GM12875 (cell line): Measurements from ENCODE around the gene LTBP4.

Experiments
- H3K4me3 ChIP-seq: one replicate; pipeline ENCODE4 v1.5.1; 2011; ENCODE audit warnings: low read depth, low read length, control low read depth
- TF ChIP-seq, protein P1 (sequence below): IDR thresholded peaks from 2 replicates; pipeline ENCODE4 v1.5.1; 2011; ENCODE audit warnings: low read depth, mild to moderate bottlenecking, control low read depth, inconsistent platforms, low read length, moderate library complexity, borderline replicate concordance; ENCODE audit not compliant: insufficient read depth

LTBP4 gene

DNA sequence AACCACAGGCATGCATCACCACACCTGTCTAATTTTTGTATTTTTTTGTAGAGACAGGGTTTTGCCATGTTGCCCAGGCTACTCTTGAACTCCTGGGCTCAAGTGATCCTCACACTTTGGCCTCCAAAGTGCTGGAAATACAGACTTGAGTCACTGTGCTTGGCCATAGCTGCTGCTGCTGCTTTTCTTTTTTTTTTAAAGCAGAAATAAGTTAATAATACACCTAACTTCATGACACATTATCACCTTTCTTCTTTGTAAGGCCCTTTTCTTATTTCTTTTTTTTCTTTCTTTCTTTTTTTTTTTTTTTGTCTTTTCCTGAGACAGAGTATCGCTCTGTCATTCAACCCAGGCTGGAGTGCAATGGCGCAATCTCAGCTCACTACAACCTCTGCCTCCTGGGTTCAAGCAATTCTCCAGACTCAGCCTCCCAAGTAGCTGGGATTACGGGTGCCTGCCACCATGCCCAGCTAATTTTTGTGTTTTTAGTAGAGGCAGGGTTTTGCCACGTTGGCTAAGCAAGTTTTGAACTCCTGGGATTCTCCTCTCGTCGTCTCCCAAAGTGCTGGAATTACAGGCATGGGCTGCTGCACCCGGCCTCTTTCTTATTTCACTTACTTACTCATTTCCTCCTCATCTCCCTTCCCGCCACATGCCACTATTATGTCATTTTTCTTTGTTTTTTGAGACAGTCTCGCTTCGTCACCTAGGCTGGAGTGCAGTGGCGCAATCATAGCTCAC is 15.8 kb upstream of the LTBP4 start:
- TF ChIP-seq, protein P1, sequence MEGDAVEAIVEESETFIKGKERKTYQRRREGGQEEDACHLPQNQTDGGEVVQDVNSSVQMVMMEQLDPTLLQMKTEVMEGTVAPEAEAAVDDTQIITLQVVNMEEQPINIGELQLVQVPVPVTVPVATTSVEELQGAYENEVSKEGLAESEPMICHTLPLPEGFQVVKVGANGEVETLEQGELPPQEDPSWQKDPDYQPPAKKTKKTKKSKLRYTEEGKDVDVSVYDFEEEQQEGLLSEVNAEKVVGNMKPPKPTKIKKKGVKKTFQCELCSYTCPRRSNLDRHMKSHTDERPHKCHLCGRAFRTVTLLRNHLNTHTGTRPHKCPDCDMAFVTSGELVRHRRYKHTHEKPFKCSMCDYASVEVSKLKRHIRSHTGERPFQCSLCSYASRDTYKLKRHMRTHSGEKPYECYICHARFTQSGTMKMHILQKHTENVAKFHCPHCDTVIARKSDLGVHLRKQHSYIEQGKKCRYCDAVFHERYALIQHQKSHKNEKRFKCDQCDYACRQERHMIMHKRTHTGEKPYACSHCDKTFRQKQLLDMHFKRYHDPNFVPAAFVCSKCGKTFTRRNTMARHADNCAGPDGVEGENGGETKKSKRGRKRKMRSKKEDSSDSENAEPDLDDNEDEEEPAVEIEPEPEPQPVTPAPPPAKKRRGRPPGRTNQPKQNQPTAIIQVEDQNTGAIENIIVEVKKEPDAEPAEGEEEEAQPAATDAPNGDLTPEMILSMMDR = no peak
- no peak overlapping the region for H3K4me3 ChIP-seq

GRCh38 chr19:40585982-40586422 is 15.2 kb upstream of the LTBP4 start:
- no peak overlapping the region for H3K4me3 ChIP-seq
- TF ChIP-seq, protein P1 = no peak

DNA sequence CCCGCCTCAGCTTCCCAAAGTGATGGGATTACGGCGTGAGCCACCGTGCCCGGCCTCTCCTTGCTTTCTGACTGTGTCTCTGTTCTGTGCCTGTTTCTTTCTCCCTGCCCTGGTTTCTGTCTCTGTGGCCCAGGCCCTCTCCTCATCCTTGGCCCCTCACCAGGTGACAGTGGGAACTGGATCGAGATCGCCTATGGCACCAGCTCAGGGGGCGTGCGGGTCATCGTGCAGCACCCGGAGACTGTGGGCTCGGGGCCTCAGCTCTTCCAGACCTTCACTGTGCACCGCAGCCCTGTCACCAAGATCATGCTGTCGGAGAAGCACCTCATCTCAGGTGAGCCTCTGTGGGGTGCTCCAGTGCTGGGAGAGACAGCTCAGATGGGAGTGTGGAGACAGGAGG is 14.6 kb upstream of the LTBP4 start:
- no peak overlapping the region for H3K4me3 ChIP-seq
- TF ChIP-seq, protein P1 = no peak

DNA sequence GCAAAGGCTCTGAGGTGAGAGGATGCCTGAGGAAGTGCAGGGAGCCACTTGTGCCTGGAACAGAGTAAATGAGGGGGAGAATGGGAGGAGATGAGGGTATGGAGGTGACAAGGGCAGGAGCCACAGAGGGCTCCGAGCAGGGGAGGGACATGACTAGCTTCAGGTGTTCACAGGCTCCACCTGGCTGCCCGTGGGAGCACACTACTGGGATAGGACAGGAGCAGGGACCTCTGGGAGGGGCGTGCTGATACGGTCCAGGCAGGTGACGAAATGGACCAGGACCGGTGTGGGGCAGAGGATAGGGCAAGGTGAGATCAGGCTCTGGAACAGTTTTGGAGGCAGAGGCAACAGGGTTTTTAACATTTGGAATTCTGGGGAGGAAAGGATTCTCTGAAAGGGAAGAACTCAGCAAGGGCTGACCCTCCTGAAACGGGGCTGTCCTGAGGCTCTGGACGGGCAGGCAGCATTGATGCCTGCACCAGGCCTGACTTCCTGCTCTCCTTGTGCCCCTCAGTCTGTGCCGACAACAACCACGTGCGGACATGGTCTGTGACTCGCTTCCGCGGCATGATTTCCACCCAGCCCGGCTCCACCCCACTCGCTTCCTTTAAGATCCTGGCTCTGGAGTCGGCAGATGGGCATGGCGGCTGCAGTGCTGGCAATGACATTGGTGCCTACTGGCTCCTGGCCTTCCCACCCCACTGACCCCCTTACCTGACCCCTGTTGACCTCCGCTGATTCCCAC is 12.9 kb upstream of the LTBP4 start:
- H3K4me3 ChIP-seq = no peak overlapping the region
- TF ChIP-seq, protein P1 = no peak

DNA sequence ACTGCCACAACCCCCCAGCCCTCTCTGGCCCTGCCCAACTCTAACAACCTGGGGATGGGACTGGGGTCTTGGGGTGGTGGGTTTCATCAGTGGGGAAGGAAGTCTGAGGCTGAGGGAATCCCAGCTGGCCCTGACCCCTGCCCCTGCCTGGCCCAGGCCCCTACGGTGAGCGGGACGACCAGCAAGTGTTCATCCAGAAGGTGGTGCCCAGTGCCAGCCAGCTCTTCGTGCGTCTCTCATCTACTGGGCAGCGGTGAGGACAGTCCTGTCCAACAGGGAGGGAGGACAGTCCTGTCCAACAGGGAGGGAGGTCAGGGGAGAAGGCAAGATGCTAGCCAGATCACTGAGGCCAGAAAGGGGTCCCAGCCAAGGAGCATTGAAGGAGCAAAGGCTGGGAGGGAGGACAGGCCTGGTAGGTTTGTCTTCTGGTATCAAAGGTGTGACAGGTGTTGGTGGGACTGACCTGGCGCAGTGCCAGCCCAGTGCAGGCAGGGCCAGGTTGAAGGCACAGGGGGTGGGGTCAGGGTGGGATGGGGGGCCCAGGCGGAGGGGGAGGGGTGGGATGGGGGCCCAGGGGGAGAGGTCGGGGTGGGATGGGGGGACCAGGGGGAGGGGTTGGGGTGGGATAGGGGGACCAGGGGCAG is 12.1 kb upstream of the LTBP4 start:
- TF ChIP-seq, protein P1 = no peak
- no peak overlapping the region for H3K4me3 ChIP-seq

DNA sequence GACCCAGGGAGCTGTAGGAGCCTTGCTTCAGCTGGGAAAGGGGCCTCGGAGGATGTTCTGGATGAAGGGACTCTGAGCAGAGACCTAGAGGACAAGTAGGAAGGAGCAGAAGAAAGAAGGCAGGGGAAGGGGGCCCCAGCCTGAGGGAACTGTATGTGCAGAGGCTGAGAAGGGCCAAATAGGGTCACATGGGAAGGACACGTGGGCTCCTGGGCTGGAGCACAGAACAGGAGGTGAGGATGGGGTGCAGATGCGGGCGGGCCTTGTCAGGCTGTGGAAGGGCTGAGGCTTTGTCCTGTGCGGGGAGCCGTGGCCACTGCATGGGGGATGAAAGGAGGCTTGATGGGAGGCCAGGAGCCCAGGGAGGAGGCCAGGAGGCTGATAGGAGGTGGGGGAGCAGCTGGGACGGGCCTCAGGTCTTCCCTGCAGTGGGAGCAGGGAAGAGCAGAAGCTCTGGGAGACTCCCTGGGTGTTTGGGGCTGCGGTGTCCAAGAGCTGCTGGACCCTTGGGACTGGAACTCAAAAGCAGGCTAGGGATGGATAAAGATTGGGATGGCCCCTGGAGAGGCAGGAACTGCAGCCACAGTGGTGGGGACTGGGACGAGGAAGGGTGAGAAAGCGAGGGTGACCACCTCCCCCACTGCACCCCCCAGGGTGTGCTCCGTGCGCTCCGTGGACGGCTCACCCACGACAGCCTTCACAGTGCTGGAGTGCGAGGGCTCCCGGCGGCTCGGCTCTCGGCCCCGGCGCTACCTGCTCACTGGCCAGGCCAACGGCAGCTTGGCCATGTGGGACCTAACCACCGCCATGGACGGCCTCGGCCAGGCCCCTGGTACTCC is 11.4 kb upstream of the LTBP4 start:
- no peak overlapping the region for H3K4me3 ChIP-seq
- TF ChIP-seq, protein P1 = no peak
